Breast epithelium (tissue), 3 donors: ENCODE measurements around the gene PTPN21.

Experiments
- POLR2A ChIP-seq: fragments of 450-650 bp; IDR thresholded peaks from one replicate; pipeline ENCODE4 v1.6.1; 2016; ENCODE audit warnings: antibody characterized with exemption, mild to moderate bottlenecking, moderate library complexity
- TF ChIP-seq, protein P1 (sequence below), 3 donors: fragments of 450-650 bp; IDR thresholded peaks; one replicate each; pipeline ENCODE4 v1.5.1; 2016 to 2017; ENCODE audit warnings: antibody characterized with exemption in 3 of 3, mild to moderate bottlenecking in 3 of 3, moderate library complexity in 3 of 3

DNA sequence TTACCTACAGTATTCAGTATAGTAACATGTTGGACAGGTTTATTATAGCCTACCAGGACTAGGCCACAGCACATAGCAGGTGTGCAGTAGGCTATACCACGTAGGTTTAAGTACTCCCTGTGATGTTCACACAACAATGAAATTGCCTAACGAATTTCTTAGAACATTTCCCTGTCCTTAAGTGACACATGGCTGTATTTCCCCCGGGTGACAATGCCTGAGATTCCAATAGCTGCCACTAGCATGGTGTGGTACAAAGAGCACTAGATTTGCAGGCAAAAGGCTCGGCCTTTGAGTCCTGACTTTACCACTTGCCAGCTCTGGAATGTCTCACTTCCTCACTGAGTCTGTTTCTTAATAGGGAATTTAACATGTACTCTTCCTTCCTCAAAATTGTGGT lies 19.7 kb downstream of the PTPN21 start:
- TF ChIP-seq, protein P1, sequence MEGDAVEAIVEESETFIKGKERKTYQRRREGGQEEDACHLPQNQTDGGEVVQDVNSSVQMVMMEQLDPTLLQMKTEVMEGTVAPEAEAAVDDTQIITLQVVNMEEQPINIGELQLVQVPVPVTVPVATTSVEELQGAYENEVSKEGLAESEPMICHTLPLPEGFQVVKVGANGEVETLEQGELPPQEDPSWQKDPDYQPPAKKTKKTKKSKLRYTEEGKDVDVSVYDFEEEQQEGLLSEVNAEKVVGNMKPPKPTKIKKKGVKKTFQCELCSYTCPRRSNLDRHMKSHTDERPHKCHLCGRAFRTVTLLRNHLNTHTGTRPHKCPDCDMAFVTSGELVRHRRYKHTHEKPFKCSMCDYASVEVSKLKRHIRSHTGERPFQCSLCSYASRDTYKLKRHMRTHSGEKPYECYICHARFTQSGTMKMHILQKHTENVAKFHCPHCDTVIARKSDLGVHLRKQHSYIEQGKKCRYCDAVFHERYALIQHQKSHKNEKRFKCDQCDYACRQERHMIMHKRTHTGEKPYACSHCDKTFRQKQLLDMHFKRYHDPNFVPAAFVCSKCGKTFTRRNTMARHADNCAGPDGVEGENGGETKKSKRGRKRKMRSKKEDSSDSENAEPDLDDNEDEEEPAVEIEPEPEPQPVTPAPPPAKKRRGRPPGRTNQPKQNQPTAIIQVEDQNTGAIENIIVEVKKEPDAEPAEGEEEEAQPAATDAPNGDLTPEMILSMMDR (IDR thresholded peaks at IDR 0.05), result peak in 1 of 3 donors; percentile 37
- no peak for TF ChIP-seq POLR2A
